DND-41 (cell line): Measurements from ENCODE around the gene KANSL1.

Experiments used
- ATAC-seq: fragments of 200-7000 bp; cut with Tn5 transposase; 3 replicates; pipeline ENCODE4 v1.9.1; 2021; ENCODE audit warnings: low read depth; ENCODE audit not compliant: insufficient read depth
- DNase-seq: peaks from one replicate; pipeline ENCODE4 v3.0.0-alpha.2; 2020
- H2AFZ ChIP-seq: 2 replicates; pipeline ENCODE4 v1.6.0; 2012; ENCODE audit warnings: low read depth, low read length
- H3K27ac ChIP-seq: 2 replicates; pipeline ENCODE4 v1.5.1; 2012; ENCODE audit warnings: low read length, inconsistent platforms
- H3K27me3 ChIP-seq: fragments of 200-600 bp; sonication (generic); 2 replicates; pipeline ENCODE4 v1.6.0; 2012; ENCODE audit warnings: low read length, mild to moderate bottlenecking, inconsistent platforms; ENCODE audit not compliant: insufficient read depth, poor library complexity
- H3K36me3 ChIP-seq: 2 replicates; pipeline ENCODE4 v1.5.1; 2012; ENCODE audit warnings: low read length, inconsistent platforms; ENCODE audit not compliant: insufficient read depth
- H3K4me1 ChIP-seq: 2 replicates; pipeline ENCODE4 v1.5.1; 2012; ENCODE audit warnings: mild to moderate bottlenecking, low read length; ENCODE audit not compliant: insufficient read depth
- H3K4me2 ChIP-seq: 2 replicates; pipeline ENCODE4 v1.6.0; 2012; ENCODE audit warnings: mild to moderate bottlenecking, moderate library complexity, low read length, inconsistent platforms; ENCODE audit not compliant: insufficient read depth
- H3K4me3 ChIP-seq, 2 experiments: fragments of 200-600 bp in 1 of 2; shearing (Covaris generic) in 1 of 2; 2 replicates each; pipeline ENCODE4 v1.5.1; 2012 to 2016; ENCODE audit warnings: inconsistent platforms in 2 of 2, low read length in 2 of 2, mild to moderate bottlenecking in 2 of 2, low read depth in 1 of 2, moderate library complexity in 1 of 2
- H3K79me2 ChIP-seq: 2 replicates; pipeline ENCODE4 v1.6.0; 2012; ENCODE audit warnings: low read length, inconsistent platforms; ENCODE audit not compliant: insufficient read depth
- H3K9ac ChIP-seq: 2 replicates; pipeline ENCODE4 v1.6.0; 2012; ENCODE audit warnings: low read depth, mild to moderate bottlenecking, inconsistent platforms, low read length, moderate library complexity
- H3K9me3 ChIP-seq: 2 replicates; pipeline ENCODE4 v1.5.1; 2012; ENCODE audit warnings: low read length, moderate library complexity, mild to moderate bottlenecking, inconsistent platforms; ENCODE audit not compliant: insufficient read depth, severe bottlenecking
- H4K20me1 ChIP-seq: 2 replicates; pipeline ENCODE4 v1.6.0; 2012; ENCODE audit warnings: low read length; ENCODE audit not compliant: insufficient read depth
- CTCF ChIP-seq: IDR thresholded peaks from 2 replicates; pipeline ENCODE4 v1.5.1; 2012; ENCODE audit warnings: borderline replicate concordance, low read length, moderate library complexity, mild to moderate bottlenecking; ENCODE audit not compliant: poor library complexity, severe bottlenecking; ENCODE audit errors: extremely low read depth
- EZH2 ChIP-seq: IDR thresholded peaks from 3 replicates; pipeline ENCODE4 v1.6.1; 2012; ENCODE audit warnings: borderline replicate concordance, low read depth, mild to moderate bottlenecking, moderate library complexity, low read length, inconsistent platforms; ENCODE audit not compliant: severe bottlenecking

The KANSL1 gene

GRCh38 chr17:46135126-46135812, 58.0 kb downstream of the KANSL1 start:
- Histone ChIP-seq H2AFZ (no peak overlapping the region), H3K4me1 (no peaks in the 10 kb centered on the region), H3K9me3 (no peaks in the 10 kb centered on the region), H3K79me2 (peaks cover 100% of the 10 kb centered on the region), H4K20me1 (peaks cover 98% of the 10 kb centered on the region), H3K4me3 (no peak overlapping the region), H3K4me2 (no peak overlapping the region), H3K27ac (no peak overlapping the region), H3K27me3 (no peaks in the 10 kb centered on the region), H3K36me3 (peaks cover 19% of the 10 kb centered on the region; the same call in 1 of the 2 replicates), H3K9ac (no peak overlapping the region)
- DNase-seq (no peak), ATAC-seq (no peak)
- TF ChIP-seq CTCF (no peak), EZH2 (no peak)

GRCh38 chr17:46129302-46129701, 63.9 kb downstream of the KANSL1 start:
- H4K20me1 ChIP-seq, result peaks cover 95% of the 10 kb centered on the region
- ATAC-seq, result no peak
- TF ChIP-seq EZH2, result no peak
- TF ChIP-seq CTCF, result no peak

GRCh38 chr17:46128453-46128852, 64.8 kb downstream of the KANSL1 start:
- Histone ChIP-seq H3K27ac (no peak overlapping the region; the same call in 1 of the 2 replicates), H3K79me2 (peaks cover 99% of the 10 kb centered on the region), H3K9me3 (no peaks in the 10 kb centered on the region), H3K4me1 (no peaks in the 10 kb centered on the region; the same call in 1 of the 2 replicates), H3K4me3 (no peak overlapping the region), H3K9ac (no peak overlapping the region), H4K20me1 (peaks cover 96% of the 10 kb centered on the region), H3K4me2 (no peak overlapping the region), H3K27me3 (no peaks in the 10 kb centered on the region), H2AFZ (no peak overlapping the region), H3K36me3 (peaks cover 36% of the 10 kb centered on the region)
- no peak for TF ChIP-seq CTCF
- TF ChIP-seq EZH2, result no peak
- DNase-seq (no peak), ATAC-seq (no peak)

More at GRCh38 chr17:46129302-46129701, 63.9 kb downstream of the KANSL1 start:
- Histone ChIP-seq H3K27ac (no peak overlapping the region; the same call in 1 of the 2 replicates), H2AFZ (no peak overlapping the region), H3K79me2 (peaks cover 99% of the 10 kb centered on the region), H3K4me1 (no peaks in the 10 kb centered on the region; the same call in 1 of the 2 replicates), H3K4me2 (no peak overlapping the region), H3K9me3 (no peaks in the 10 kb centered on the region), H3K27me3 (no peaks in the 10 kb centered on the region), H3K4me3 (no peak overlapping the region), H3K36me3 (peaks cover 30% of the 10 kb centered on the region), H3K9ac (no peak overlapping the region)
- DNase-seq, result no peak
